ENCODE measurements around the gene DKK2. TPM values are rescaled to one million over a fixed set of nuclear protein-coding genes. Genes with fewer than 3 reads are reported as not detected.

The DKK2 gene
- total RNA-seq, 2 donors from 2014 or later: not detected

GRCh38 chr4:107018344-107018735, 17.8 kb downstream of the DKK2 start:
- Mint-ChIP-seq H3K4me1 (peaks cover 3% of the 10 kb centered on the region), H3K27me3 (ENCODE audit: insufficient read depth) (no peaks in the 10 kb centered on the region), H3K36me3 (ENCODE audit: low read depth) (no peaks in the 10 kb centered on the region), H3K27ac (no peak overlapping the region), H3K4me3 (no peak overlapping the region), H3K9me3 (no peaks in the 10 kb centered on the region)
- Histone ChIP-seq H3K36me3 (ENCODE audit: control insufficient read depth, insufficient read depth, low read length) (no peaks in the 10 kb centered on the region), H3K4me3 (ENCODE audit: low read length) (no peak overlapping the region), H3K9me3 (ENCODE audit: control insufficient read depth, low read length) (no peaks in the 10 kb centered on the region), H3K27me3 (ENCODE audit: control insufficient read depth, insufficient read depth, low read length, poor library complexity, severe bottlenecking) (no peaks in the 10 kb centered on the region), H3K9ac (ENCODE audit: extremely low read depth, low read length, poor library complexity, severe bottlenecking) (no peak overlapping the region), H3K4me1 (ENCODE audit: control insufficient read depth, insufficient read depth, low read length) (no peaks in the 10 kb centered on the region), H3K27ac (ENCODE audit: low read depth, low read length) (no peak overlapping the region)
- no peak for DNase-seq
- 92 to 100% methylated on average over 2 to 3 of the region's 3 CpGs for WGBS, 2 experiments (ENCODE audit: insufficient coverage in 1 of 2, insufficient read length in 1 of 2)
- TF ChIP-seq CTCF (conservative IDR thresholded peaks at IDR 0.05): no peak

- no peak overlapping the region for H3K27ac Mint-ChIP-seq
Observed at GRCh38 chr4:107017443-107018343, 18.4 kb downstream of the DKK2 start.

GRCh38 chr4:107011312-107011711, 24.8 kb downstream of the DKK2 start:
- no peaks in the 10 kb centered on the region for H3K36me3 ChIP-seq (ENCODE audit: control insufficient read depth, insufficient read depth, low read length)
- 89% methylated on average over 3 of the region's 3 CpGs; no CpG with 5 or more reads in 1 of the 2 experiments for WGBS, 2 experiments (ENCODE audit: insufficient coverage in 1 of 2, insufficient read length in 1 of 2)
- no peak overlapping the region for H3K27ac ChIP-seq (ENCODE audit: low read depth, low read length)
- no peak overlapping the region for H3K4me3 Mint-ChIP-seq
- no peaks in the 10 kb centered on the region for H3K9me3 ChIP-seq (ENCODE audit: control insufficient read depth, low read length)
- H3K4me3 ChIP-seq (ENCODE audit: low read length): no peak overlapping the region
- H3K27me3 ChIP-seq (ENCODE audit: control insufficient read depth, insufficient read depth, low read length, poor library complexity, severe bottlenecking): no peaks in the 10 kb centered on the region
- DNase-seq: no peak
- no peaks in the 10 kb centered on the region for H3K4me1 Mint-ChIP-seq
- H3K4me1 ChIP-seq (ENCODE audit: control insufficient read depth, insufficient read depth, low read length): no peaks in the 10 kb centered on the region
- H3K36me3 Mint-ChIP-seq (ENCODE audit: low read depth): no peaks in the 10 kb centered on the region
- no peak for TF ChIP-seq CTCF (conservative IDR thresholded peaks at IDR 0.05)
- H3K27me3 Mint-ChIP-seq (ENCODE audit: insufficient read depth): no peaks in the 10 kb centered on the region
- H3K27ac Mint-ChIP-seq: no peak overlapping the region
- no peaks in the 10 kb centered on the region for H3K9me3 Mint-ChIP-seq
- H3K9ac ChIP-seq (ENCODE audit: extremely low read depth, low read length, poor library complexity, severe bottlenecking): no peak overlapping the region

More at GRCh38 chr4:107017443-107018343, 18.4 kb downstream of the DKK2 start:
- Mint-ChIP-seq H3K9me3 (no peaks in the 10 kb centered on the region), H3K4me3 (no peak overlapping the region), H3K27me3 (ENCODE audit: insufficient read depth) (no peaks in the 10 kb centered on the region), H3K4me1 (peaks cover 3% of the 10 kb centered on the region), H3K36me3 (ENCODE audit: low read depth) (no peaks in the 10 kb centered on the region)
- Histone ChIP-seq H3K9ac (ENCODE audit: extremely low read depth, low read length, poor library complexity, severe bottlenecking) (no peak overlapping the region), H3K27me3 (ENCODE audit: control insufficient read depth, insufficient read depth, low read length, poor library complexity, severe bottlenecking) (no peaks in the 10 kb centered on the region), H3K4me3 (ENCODE audit: low read length) (no peak overlapping the region), H3K27ac (ENCODE audit: low read depth, low read length) (no peak overlapping the region), H3K9me3 (ENCODE audit: control insufficient read depth, low read length) (no peaks in the 10 kb centered on the region), H3K4me1 (ENCODE audit: control insufficient read depth, insufficient read depth, low read length) (no peaks in the 10 kb centered on the region), H3K36me3 (ENCODE audit: control insufficient read depth, insufficient read depth, low read length) (no peaks in the 10 kb centered on the region)
- TF ChIP-seq CTCF (conservative IDR thresholded peaks at IDR 0.05): no peak
- no peak for DNase-seq
- WGBS, 2 experiments (ENCODE audit: insufficient coverage in 1 of 2, insufficient read length in 1 of 2): 83 to 94% methylated on average over 3 to 6 of the region's 7 CpGs

All from endodermal cell (in vitro differentiated cells).